ENCODE results near the gene CENPN. TPM values are rescaled to one million over a fixed set of nuclear protein-coding genes. Genes with fewer than 3 reads are reported as not detected.

The CENPN gene
- total and polyA plus RNA-seq, 4 donors: 16.6 to 20.5 (median 18.8) TPM

DNA sequence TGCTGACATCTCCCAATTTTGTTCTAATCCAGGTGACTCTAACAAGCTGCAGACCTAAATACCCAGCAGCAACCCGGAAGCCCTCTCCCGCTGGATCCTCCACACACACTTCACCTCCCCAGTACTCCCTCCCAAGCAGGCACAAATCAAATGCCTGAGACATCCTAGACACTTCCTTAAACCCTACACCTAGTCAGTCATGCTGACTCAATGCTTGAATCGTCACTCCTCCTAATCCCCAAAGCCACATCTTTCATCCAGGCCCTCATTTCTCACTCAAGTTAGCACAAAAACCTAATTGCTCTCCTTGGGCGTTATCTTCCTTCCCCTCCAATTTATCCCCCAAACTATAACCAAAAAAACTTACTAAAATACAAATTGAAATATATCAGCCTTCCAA lies 33.0 kb upstream of the CENPN start:
- no peak for DNase-seq (ENCODE audit: low read depth in 4 of 6, low spot score in 6 of 6)
- Histone ChIP-seq H3K4me1 (ENCODE audit: control insufficient read depth, insufficient read depth, low read length) (no peaks in the 10 kb centered on the region), H3K4me3 (ENCODE audit: low read depth, low read length) (no peak overlapping the region), H3K27me3 (ENCODE audit: control insufficient read depth, insufficient read depth, low read length) (no peaks in the 10 kb centered on the region), H3K27ac (ENCODE audit: low read depth, low read length) (no peak overlapping the region), H3K9me3 (ENCODE audit: control insufficient read depth, insufficient read depth, low read length) (no peaks in the 10 kb centered on the region), H3K36me3 (ENCODE audit: control insufficient read depth, insufficient read depth, low read length) (peaks cover 2% of the 10 kb centered on the region)
- 92% methylated on average over 3 of the region's 4 CpGs for WGBS (ENCODE audit: insufficient coverage)

DNA sequence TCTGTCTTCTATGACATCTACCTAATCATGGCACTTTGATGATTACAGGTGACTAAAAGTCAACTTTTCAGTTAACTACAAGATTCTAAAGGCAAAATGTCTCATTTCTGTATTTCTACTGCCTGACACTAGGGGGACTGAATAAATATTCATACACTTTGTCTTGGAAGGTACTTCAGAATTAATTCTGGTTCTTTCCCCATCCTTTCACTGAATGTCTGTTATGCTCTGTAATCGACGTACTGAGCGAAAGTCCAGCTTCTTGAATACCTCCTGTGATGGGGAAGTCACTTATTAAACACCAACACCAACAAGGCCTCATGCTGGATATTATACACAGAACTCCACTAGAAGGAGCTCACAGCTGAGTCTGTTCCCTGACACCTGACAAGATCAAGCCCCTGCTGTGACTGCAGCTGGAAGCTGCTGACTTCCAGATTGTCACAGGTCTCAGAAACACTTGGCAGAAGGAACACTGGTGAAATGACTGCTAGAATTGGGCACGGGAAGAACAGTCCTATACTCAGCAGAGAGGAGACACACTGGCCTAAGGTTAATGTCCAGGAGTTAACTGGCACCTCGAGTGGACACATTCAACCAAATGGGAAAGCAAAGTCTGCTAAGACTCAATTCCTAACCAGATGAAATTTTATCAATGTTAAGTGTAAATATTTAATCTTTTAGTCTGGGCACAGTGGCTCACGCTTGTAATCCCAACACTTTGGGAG lies 32.2 kb upstream of the CENPN start:
- DNase-seq (ENCODE audit: low read depth in 4 of 6, low spot score in 6 of 6): peak in 1 of 6 donors; percentile 43
- Histone ChIP-seq H3K27ac (ENCODE audit: low read depth, low read length) (no peak overlapping the region), H3K36me3 (ENCODE audit: control insufficient read depth, insufficient read depth, low read length) (peaks cover 5% of the 10 kb centered on the region), H3K4me1 (ENCODE audit: control insufficient read depth, insufficient read depth, low read length) (no peaks in the 10 kb centered on the region), H3K9me3 (ENCODE audit: control insufficient read depth, insufficient read depth, low read length) (no peaks in the 10 kb centered on the region), H3K27me3 (ENCODE audit: control insufficient read depth, insufficient read depth, low read length) (no peaks in the 10 kb centered on the region), H3K4me3 (ENCODE audit: low read depth, low read length) (no peak overlapping the region)
- WGBS (ENCODE audit: insufficient coverage): 71% methylated on average over 1 of the region's 6 CpGs

DNA sequence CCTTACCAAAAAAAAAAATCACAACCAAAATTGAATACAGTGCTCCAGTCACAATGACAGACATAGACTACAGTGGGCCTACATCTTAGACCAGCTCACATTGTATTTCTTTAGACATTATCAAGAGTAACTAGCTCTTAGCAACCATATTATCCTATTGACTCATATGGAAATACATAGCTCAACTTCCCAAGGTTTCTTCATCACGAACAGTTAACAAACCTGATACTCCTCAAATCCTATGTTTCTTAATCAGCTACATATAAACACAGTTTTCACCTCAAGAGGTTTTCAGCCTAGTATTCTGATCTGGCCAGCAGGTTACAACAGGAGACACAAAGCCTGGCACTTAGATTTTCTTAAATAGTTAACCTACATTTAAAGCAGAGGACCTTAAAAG lies 30.1 kb upstream of the CENPN start:
- H3K9me3 ChIP-seq (ENCODE audit: control insufficient read depth, insufficient read depth, low read length): no peaks in the 10 kb centered on the region
- 100% methylated on average over 1 of the region's 1 CpG for WGBS (ENCODE audit: insufficient coverage)
- H3K27me3 ChIP-seq (ENCODE audit: control insufficient read depth, insufficient read depth, low read length): no peaks in the 10 kb centered on the region
- no peak overlapping the region for H3K4me3 ChIP-seq (ENCODE audit: low read depth, low read length)
- peaks cover 8% of the 10 kb centered on the region for H3K36me3 ChIP-seq (ENCODE audit: control insufficient read depth, insufficient read depth, low read length)
- DNase-seq (ENCODE audit: low read depth in 4 of 6, low spot score in 6 of 6): no peak
- no peaks in the 10 kb centered on the region for H3K4me1 ChIP-seq (ENCODE audit: control insufficient read depth, insufficient read depth, low read length)
- no peak overlapping the region for H3K27ac ChIP-seq (ENCODE audit: low read depth, low read length)

- H3K27ac ChIP-seq (ENCODE audit: low read depth, low read length): no peak overlapping the region
These were observed 25.9 kb upstream of the CENPN start for GRCh38 chr16:80981103-80981502.

GRCh38 chr16:80982646-80983045 lies 24.4 kb upstream of the CENPN start:
- Histone ChIP-seq H3K4me3 (ENCODE audit: low read depth, low read length) (no peak overlapping the region), H3K4me1 (ENCODE audit: control insufficient read depth, insufficient read depth, low read length) (no peaks in the 10 kb centered on the region), H3K27me3 (ENCODE audit: control insufficient read depth, insufficient read depth, low read length) (no peaks in the 10 kb centered on the region), H3K9me3 (ENCODE audit: control insufficient read depth, insufficient read depth, low read length) (no peaks in the 10 kb centered on the region), H3K36me3 (ENCODE audit: control insufficient read depth, insufficient read depth, low read length) (peaks cover 8% of the 10 kb centered on the region), H3K27ac (ENCODE audit: low read depth, low read length) (no peak overlapping the region)
- peak in 1 of 6 donors; percentile 83 for DNase-seq (ENCODE audit: low read depth in 4 of 6, low spot score in 6 of 6)
- WGBS (ENCODE audit: insufficient coverage): 100% methylated on average over 2 of the region's 4 CpGs

More at GRCh38 chr16:80981103-80981502, 25.9 kb upstream of the CENPN start:
- no peak overlapping the region for H3K4me3 ChIP-seq (ENCODE audit: low read depth, low read length)
- no peaks in the 10 kb centered on the region for H3K4me1 ChIP-seq (ENCODE audit: control insufficient read depth, insufficient read depth, low read length)
- no peaks in the 10 kb centered on the region for H3K27me3 ChIP-seq (ENCODE audit: control insufficient read depth, insufficient read depth, low read length)
- no peak for DNase-seq (ENCODE audit: low read depth in 4 of 6, low spot score in 6 of 6)
- no peaks in the 10 kb centered on the region for H3K9me3 ChIP-seq (ENCODE audit: control insufficient read depth, insufficient read depth, low read length)
- peaks cover 8% of the 10 kb centered on the region for H3K36me3 ChIP-seq (ENCODE audit: control insufficient read depth, insufficient read depth, low read length)

DNA sequence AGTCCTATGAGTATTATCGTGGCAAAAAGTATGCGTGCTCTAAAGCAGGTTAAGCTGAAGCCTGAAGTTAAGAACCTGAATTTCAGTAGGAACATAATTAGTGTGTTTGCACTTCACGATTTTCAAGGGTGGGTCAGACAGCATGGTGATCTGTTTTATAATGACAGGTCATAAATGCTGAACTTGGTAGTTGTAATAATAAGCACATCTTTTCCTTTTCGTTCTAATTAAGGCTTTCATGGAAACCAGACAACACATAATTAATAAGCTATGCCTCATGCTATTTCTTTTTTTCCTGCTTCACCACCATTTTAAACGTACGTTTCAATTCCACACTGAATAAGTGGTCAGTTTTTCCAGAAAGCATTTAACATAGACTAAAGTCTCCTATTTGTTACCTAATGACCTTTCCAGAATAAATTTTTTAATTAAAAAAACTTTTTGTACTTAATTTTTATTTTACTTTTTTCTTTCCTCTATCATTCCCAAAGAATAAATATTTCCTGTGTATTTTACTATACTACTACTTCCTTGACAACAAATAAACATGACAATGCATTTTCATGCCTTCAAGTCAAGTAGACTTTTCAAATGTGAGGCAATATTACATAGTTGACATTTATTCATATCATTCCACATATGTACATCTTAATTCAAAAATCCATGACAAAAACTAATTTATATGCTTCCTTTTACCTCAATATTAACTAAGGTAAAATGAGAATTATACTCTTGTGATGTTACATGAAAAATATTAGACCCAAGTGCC lies 22.7 kb upstream of the CENPN start:
- DNase-seq (ENCODE audit: low read depth in 4 of 6, low spot score in 6 of 6): no peak
- Histone ChIP-seq H3K4me3 (ENCODE audit: low read depth, low read length) (no peak overlapping the region), H3K27me3 (ENCODE audit: control insufficient read depth, insufficient read depth, low read length) (no peaks in the 10 kb centered on the region), H3K9me3 (ENCODE audit: control insufficient read depth, insufficient read depth, low read length) (no peaks in the 10 kb centered on the region), H3K4me1 (ENCODE audit: control insufficient read depth, insufficient read depth, low read length) (no peaks in the 10 kb centered on the region), H3K27ac (ENCODE audit: low read depth, low read length) (no peak overlapping the region), H3K36me3 (ENCODE audit: control insufficient read depth, insufficient read depth, low read length) (peaks cover 6% of the 10 kb centered on the region)
- 86% methylated on average over 4 of the region's 6 CpGs for WGBS (ENCODE audit: insufficient coverage)

GRCh38 chr16:80985611-80986010 lies 21.4 kb upstream of the CENPN start:
- H3K9me3 ChIP-seq (ENCODE audit: control insufficient read depth, insufficient read depth, low read length): no peaks in the 10 kb centered on the region
- no peak overlapping the region for H3K27ac ChIP-seq (ENCODE audit: low read depth, low read length)
- no peaks in the 10 kb centered on the region for H3K27me3 ChIP-seq (ENCODE audit: control insufficient read depth, insufficient read depth, low read length)
- no peaks in the 10 kb centered on the region for H3K36me3 ChIP-seq (ENCODE audit: control insufficient read depth, insufficient read depth, low read length)
- DNase-seq (ENCODE audit: low read depth in 4 of 6, low spot score in 6 of 6): no peak
- no peak overlapping the region for H3K4me3 ChIP-seq (ENCODE audit: low read depth, low read length)
- H3K4me1 ChIP-seq (ENCODE audit: control insufficient read depth, insufficient read depth, low read length): no peaks in the 10 kb centered on the region
- WGBS (ENCODE audit: insufficient coverage): no CpG with 5 or more reads among the region's 2 CpGs

- Histone ChIP-seq H3K4me1 (ENCODE audit: control insufficient read depth, insufficient read depth, low read length) (no peaks in the 10 kb centered on the region), H3K36me3 (ENCODE audit: control insufficient read depth, insufficient read depth, low read length) (peaks cover 3% of the 10 kb centered on the region), H3K9me3 (ENCODE audit: control insufficient read depth, insufficient read depth, low read length) (no peaks in the 10 kb centered on the region), H3K27ac (ENCODE audit: low read depth, low read length) (no peak overlapping the region), H3K27me3 (ENCODE audit: control insufficient read depth, insufficient read depth, low read length) (no peaks in the 10 kb centered on the region), H3K4me3 (ENCODE audit: low read depth, low read length) (no peak overlapping the region)
- WGBS (ENCODE audit: insufficient coverage): 80% methylated on average over 2 of the region's 2 CpGs
- no peak for DNase-seq (ENCODE audit: low read depth in 4 of 6, low spot score in 6 of 6)
These were observed 20.5 kb upstream of the CENPN start for GRCh38 chr16:80986557-80986956.

GRCh38 chr16:80988756-80989155 lies 18.3 kb upstream of the CENPN start:
- Histone ChIP-seq H3K27ac (ENCODE audit: low read depth, low read length) (no peak overlapping the region), H3K4me3 (ENCODE audit: low read depth, low read length) (no peak overlapping the region), H3K4me1 (ENCODE audit: control insufficient read depth, insufficient read depth, low read length) (peaks cover 3% of the 10 kb centered on the region), H3K36me3 (ENCODE audit: control insufficient read depth, insufficient read depth, low read length) (peaks cover 3% of the 10 kb centered on the region), H3K27me3 (ENCODE audit: control insufficient read depth, insufficient read depth, low read length) (no peaks in the 10 kb centered on the region), H3K9me3 (ENCODE audit: control insufficient read depth, insufficient read depth, low read length) (no peaks in the 10 kb centered on the region)
- DNase-seq (ENCODE audit: low read depth in 4 of 6, low spot score in 6 of 6): no peak
- WGBS (ENCODE audit: insufficient coverage): no CpG with 5 or more reads among the region's 7 CpGs

DNA sequence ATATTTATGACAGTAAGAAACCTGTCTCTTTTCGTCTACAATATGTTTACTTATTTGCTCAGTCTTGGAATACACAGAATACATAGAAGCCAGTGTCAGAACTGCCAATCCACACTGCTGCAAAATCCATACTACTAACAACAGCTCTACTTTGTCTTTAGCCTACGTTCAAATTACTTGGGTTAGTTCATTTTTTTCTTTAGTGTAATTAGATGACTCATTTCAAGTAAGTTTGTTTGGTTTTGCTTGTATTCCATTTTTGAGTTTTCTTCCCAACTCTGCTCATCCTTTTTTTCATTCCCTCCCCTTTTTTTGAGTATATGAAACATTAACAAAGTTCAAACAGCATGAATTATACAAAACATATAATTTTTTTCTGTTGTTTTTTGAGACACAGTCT lies 17.2 kb upstream of the CENPN start:
- 100% methylated on average over 1 of the region's 2 CpGs for WGBS (ENCODE audit: insufficient coverage)

More for the DNA sequence above, 17.2 kb upstream of the CENPN start:
- Histone ChIP-seq H3K27ac (ENCODE audit: low read depth, low read length) (no peak overlapping the region), H3K27me3 (ENCODE audit: control insufficient read depth, insufficient read depth, low read length) (no peaks in the 10 kb centered on the region), H3K4me3 (ENCODE audit: low read depth, low read length) (no peak overlapping the region), H3K4me1 (ENCODE audit: control insufficient read depth, insufficient read depth, low read length) (peaks cover 3% of the 10 kb centered on the region), H3K9me3 (ENCODE audit: control insufficient read depth, insufficient read depth, low read length) (no peaks in the 10 kb centered on the region), H3K36me3 (ENCODE audit: control insufficient read depth, insufficient read depth, low read length) (peaks cover 3% of the 10 kb centered on the region)
- DNase-seq (ENCODE audit: low read depth in 4 of 6, low spot score in 6 of 6): no peak
